Measurements from ENCODE around the gene BAIAP2L2. TPM values are rescaled to one million over a fixed set of nuclear protein-coding genes. Genes with fewer than 3 reads are reported as not detected.

Gene BAIAP2L2
- total RNA-seq, 2 donors from 2014 or later = 59.1 to 76.6 TPM

- H3K27ac ChIP-seq = no peak overlapping the region
- no peaks in the 10 kb centered on the region for H3K27me3 ChIP-seq
- peaks cover 11% of the 10 kb centered on the region for H3K36me3 ChIP-seq
- H3K9ac ChIP-seq (ENCODE audit: low read depth in 2 of 2, low read length in 2 of 2) = no peak overlapping the region
- intact Hi-C loops (cut with DNase I) = no loop called here
- no peak overlapping the region for H3K4me3 ChIP-seq
- H3K9me3 ChIP-seq = no peaks in the 10 kb centered on the region
- no peak for DNase-seq
- no peaks in the 10 kb centered on the region for H3K4me1 ChIP-seq
- TF ChIP-seq, protein P1, sequence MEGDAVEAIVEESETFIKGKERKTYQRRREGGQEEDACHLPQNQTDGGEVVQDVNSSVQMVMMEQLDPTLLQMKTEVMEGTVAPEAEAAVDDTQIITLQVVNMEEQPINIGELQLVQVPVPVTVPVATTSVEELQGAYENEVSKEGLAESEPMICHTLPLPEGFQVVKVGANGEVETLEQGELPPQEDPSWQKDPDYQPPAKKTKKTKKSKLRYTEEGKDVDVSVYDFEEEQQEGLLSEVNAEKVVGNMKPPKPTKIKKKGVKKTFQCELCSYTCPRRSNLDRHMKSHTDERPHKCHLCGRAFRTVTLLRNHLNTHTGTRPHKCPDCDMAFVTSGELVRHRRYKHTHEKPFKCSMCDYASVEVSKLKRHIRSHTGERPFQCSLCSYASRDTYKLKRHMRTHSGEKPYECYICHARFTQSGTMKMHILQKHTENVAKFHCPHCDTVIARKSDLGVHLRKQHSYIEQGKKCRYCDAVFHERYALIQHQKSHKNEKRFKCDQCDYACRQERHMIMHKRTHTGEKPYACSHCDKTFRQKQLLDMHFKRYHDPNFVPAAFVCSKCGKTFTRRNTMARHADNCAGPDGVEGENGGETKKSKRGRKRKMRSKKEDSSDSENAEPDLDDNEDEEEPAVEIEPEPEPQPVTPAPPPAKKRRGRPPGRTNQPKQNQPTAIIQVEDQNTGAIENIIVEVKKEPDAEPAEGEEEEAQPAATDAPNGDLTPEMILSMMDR (IDR thresholded peaks at IDR 0.05) = no peak
Observed at GRCh38 chr22:38068641-38069371, 41.7 kb downstream of the BAIAP2L2 start.

DNA sequence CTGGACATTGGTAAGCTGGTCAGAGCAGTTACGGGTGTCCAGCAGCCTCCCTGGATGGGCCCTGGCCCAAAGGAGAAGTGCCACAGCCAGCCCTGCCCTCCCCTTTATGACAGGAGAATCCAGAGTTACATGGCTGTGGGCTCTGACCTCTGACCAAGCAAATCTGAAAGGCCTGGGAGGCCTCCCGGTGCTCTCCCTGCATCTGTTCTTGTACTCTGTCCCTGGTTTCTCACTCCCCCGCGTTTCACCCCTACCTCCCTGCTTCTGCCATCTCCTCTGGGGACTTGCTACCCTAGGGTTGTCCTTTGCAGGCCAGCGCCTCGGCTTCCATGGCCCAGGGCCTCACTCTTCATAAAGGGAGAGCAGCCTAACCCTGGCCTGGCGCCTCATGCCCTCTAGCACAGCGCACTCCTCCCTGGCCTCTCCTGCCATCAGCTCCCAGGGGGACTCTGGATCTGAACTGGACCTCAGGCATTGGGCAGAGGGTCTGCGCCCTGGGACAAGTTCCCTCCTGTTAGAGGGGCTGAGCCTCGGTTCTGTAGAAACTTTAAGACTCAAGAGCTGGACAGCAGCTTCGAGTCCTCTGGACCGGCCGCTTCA lies 42.6 kb downstream of the BAIAP2L2 start:
- Histone ChIP-seq H3K9me3 (no peaks in the 10 kb centered on the region), H3K9ac (ENCODE audit: low read depth in 2 of 2, low read length in 2 of 2) (no peak overlapping the region), H3K4me3 (no peak overlapping the region), H3K36me3 (peaks cover 11% of the 10 kb centered on the region), H3K27ac (no peak overlapping the region), H3K27me3 (no peaks in the 10 kb centered on the region), H3K4me1 (no peaks in the 10 kb centered on the region)
- intact Hi-C loops (cut with DNase I) = no loop called here
- TF ChIP-seq, protein P1 (IDR thresholded peaks at IDR 0.05) = no peak
- DNase-seq = no peak

GRCh38 chr22:38067028-38067415 lies 43.5 kb downstream of the BAIAP2L2 start:
- no peaks in the 10 kb centered on the region for H3K27me3 ChIP-seq
- intact Hi-C loops (cut with DNase I) = no loop called here
- peaks cover 11% of the 10 kb centered on the region for H3K36me3 ChIP-seq
- H3K9ac ChIP-seq (ENCODE audit: low read depth in 2 of 2, low read length in 2 of 2) = no peak overlapping the region
- H3K27ac ChIP-seq = no peak overlapping the region
- H3K4me3 ChIP-seq = no peak overlapping the region
- H3K9me3 ChIP-seq = no peaks in the 10 kb centered on the region
- TF ChIP-seq, protein P1 (IDR thresholded peaks at IDR 0.05) = no peak
- DNase-seq = no peak
- no peaks in the 10 kb centered on the region for H3K4me1 ChIP-seq

DNA sequence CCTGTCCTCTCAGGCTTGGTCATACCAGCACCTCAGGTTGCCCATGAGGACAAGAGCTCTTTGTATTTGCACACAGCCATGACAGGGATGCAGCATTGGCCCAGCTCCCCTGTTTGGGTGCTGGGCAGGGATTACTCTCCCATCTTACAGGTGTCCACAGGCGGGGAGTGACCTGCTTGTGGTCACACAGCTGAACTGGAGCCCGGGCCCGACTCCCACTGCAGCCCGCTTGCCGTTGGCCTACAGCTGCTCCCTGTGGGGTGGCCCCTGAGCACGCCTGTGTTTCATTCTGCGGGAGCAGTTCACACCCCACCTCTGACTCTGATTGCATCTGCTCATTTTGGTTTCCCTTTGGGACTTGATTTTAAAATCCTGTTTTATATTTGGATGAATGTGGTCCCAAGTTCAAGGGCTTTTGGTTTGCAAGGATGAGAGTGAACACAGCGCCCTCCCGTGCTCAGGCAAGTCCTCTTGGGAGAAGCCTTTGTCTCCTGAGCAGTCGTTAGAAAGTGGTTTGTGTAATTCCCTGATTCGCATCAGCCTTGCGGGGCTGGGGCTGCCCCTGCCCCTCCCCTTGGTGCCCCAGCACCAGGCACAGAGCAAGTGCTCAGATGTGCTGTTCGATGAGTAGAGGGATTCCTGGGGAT lies 44.0 kb downstream of the BAIAP2L2 start:
- peaks cover 6% of the 10 kb centered on the region for H3K36me3 ChIP-seq
- intact Hi-C loops (cut with DNase I) = no loop called here
- H3K27ac ChIP-seq = no peak overlapping the region
- H3K9ac ChIP-seq (ENCODE audit: low read depth in 2 of 2, low read length in 2 of 2) = no peak overlapping the region
- H3K4me3 ChIP-seq = no peak overlapping the region
- H3K4me1 ChIP-seq = no peaks in the 10 kb centered on the region
- no peaks in the 10 kb centered on the region for H3K9me3 ChIP-seq
- DNase-seq = no peak
- TF ChIP-seq, protein P1 (IDR thresholded peaks at IDR 0.05) = no peak
- no peaks in the 10 kb centered on the region for H3K27me3 ChIP-seq

DNA sequence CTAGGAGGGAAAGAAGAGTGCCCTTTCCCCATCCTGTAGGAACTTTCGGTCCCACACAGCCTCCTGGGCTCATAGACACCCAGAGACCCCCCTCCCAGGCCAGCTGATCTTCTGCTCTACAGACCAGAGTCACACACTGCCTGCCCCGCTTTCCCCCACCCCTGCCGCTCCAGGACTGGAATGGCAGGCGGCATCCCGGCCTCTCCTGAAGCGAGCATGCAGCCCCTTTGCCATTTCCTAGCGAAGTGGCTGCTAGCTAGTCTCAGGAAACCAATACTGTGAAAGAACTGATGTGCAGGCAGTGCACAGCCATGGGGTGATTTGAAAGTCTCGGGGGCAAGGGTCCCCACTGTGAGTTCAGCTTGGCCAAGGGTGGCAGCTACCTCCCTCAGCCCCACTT lies 44.9 kb downstream of the BAIAP2L2 start:
- no peak for DNase-seq
- Histone ChIP-seq H3K27me3 (no peaks in the 10 kb centered on the region), H3K4me3 (no peak overlapping the region), H3K9me3 (no peaks in the 10 kb centered on the region), H3K9ac (ENCODE audit: low read depth in 2 of 2, low read length in 2 of 2) (no peak overlapping the region), H3K36me3 (peaks cover 5% of the 10 kb centered on the region), H3K27ac (no peak overlapping the region), H3K4me1 (no peaks in the 10 kb centered on the region)
- intact Hi-C loops (cut with DNase I) = no loop called here
- TF ChIP-seq, protein P1 (IDR thresholded peaks at IDR 0.05) = no peak

All from colonic mucosa (tissue), 4 donors.